Right lobe of liver (tissue), 4 donors: ENCODE results near the gene NCF2.

Source experiments
- CTCF ChIP-seq, 4 donors: fragments of 200-600 bp in 3 of 4; fragments of 450-650 bp in 1 of 4; IDR thresholded peaks; one replicate each; pipeline versions ENCODE4 v1.5.1 to v1.8.0; 2016 to 2022; ENCODE audit warnings: antibody characterized with exemption in 4 of 4, mild to moderate bottlenecking in 2 of 4
- POLR2A ChIP-seq: fragments of 450-650 bp; IDR thresholded peaks from one replicate; pipeline ENCODE4 v1.6.1; 2017; ENCODE audit warnings: antibody characterized with exemption, mild to moderate bottlenecking
- donor health status: DM: no; HTN: no; CAD: no.
- donor health status: DM: no; HTN: no; CAD: no.
- donor health status: DM: no; HTN: yes; CAD: no.

GRCh38 chr1:183514235-183514634, 76.0 kb downstream of the NCF2 start:
- TF ChIP-seq POLR2A (no peak), CTCF (IDR thresholded peaks at IDR 0.05) (no peak)
